HG03045 (cell line): ENCODE data around the gene HHAT.
"Not testable (repeated sequence)": the region's sequence is repeated elsewhere in the genome, so short reads cannot be mapped to it uniquely, and the experiment has no call there.

Experiments used
- ATAC-seq: cut with Tn5 transposase; IDR thresholded peaks from one replicate; pipeline ENCODE4 v1.9.1; 2021; ENCODE audit warnings: mild to moderate bottlenecking, moderate library complexity; ENCODE audit not compliant: unreplicated experiment

Gene HHAT

DNA sequence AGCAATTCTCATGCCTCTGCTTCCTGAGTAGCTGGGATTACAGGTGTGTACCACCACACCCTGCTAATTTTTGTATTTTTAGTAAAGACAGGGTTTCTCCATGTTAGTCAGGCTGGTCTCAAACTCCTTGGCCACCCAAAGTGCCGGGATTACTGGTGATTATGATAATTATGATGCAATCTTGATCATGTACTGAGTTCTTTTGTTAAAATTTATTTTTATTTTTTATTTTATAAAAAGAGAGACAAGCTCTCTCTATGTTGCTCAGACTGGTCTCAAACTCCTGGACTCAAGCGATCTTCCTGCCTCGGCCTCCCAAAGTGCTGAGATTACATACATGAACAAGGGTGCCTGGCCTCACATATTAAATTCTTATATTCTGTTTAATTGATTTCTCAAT, 25.6 kb downstream of the HHAT start:
- not testable (repeated sequence) for ATAC-seq

DNA sequence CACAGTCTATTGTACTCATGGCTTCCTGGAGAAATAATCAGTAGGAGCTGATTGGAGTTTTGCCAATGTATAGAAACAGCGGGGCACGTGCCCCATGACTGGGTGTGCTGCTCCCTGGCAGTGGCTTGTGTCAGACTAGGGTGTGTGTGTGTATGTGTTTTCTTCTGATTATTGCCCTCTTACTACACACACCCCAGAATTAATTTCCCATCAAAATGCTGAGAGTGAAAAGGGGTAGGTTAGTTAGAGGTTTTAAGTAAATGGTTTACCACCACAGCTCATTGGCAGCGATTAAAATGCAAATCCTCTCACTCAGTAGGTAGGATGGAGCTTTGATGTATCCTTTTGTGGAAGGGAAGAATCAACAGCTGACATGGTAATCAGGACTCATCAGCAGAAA, 29.9 kb downstream of the HHAT start:
- ATAC-seq, result no peak

DNA sequence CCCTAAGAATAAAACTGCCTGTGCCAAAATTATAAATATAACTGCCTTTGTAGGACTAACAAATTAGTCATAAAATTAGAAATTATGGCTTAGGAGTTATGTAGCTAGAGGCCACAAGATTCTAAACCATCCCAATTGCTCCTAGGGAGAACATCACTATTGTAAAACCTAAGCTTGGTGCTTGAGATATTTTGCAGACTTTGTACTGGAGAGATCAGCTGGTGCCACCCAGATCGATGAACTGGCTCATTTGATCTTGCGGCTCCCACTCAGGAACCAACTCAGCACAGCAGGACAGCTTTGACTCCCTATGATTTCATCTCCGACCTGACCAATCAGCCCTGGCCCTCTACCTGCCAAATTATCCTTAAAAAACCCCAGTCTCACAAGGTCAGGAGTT, 30.6 kb downstream of the HHAT start:
- no peak for ATAC-seq

DNA sequence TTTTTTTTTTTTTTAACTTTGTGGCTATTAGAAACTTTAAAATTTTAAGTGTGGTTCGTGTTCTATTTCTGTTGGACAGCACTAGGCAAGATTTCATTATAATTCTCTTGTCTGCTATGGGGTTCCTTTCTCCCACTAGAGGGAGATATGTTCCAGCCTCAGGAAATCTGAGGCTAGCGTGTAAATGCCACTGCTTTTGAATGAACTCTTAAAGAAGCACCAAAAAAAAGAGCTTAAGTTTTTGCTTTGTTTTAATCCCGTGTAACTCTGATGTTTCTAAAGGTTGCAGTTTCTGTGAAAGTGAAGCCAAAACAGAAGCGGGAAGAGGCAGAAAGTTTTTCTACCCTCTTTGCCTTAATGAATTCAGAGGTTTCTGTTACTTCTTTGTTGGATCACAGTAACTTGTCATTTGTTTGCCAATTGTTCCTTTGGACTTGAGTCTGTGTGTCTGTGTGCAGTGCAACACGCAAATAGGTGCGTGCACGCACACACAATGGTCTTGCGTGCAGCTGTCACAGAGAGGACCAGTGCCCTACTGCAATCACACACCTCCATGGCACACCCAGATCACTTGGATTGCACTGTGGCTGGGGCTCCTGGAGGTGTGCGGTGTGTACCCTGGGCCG, 32.3 kb downstream of the HHAT start:
- peak; percentile 47 for ATAC-seq

DNA sequence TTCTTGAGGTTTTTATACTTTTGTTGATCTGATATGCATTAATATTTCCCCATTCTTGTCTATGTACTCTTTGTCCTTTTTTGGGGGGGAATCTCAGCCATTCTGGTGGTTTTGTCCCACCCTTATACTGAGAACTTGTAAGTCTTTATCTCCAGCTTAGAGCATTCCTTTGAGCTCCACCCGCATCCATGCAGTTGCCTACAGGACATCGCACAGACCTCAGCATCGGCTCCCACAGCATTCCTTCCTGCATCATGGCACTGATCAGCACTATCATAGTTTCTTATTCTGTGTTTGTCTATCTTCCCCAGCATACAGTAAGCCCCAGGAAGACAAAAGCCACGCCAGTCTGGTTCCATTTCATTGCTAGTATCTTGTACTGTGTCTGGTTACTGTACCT, 33.0 kb downstream of the HHAT start:
- ATAC-seq, result no peak

DNA sequence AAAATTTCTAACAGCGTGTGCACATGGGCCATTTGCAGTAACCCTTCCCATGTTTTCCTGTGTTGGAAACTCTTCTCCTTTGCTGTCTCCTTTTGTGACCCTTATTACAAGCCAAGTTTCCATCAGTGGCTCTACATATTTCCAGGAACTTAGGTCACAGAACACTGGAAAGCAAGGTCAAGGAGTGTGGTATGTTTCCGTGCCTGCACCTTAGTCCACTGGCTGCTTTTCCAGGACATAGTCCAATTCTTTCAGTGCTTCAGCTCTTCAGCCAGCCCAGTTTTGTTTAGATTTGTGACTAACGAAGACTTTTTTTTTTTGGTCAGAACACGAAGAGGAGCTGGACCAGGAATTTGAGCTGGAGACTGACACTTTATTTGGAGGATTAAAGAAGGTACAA, 33.8 kb downstream of the HHAT start:
- no peak for ATAC-seq

DNA sequence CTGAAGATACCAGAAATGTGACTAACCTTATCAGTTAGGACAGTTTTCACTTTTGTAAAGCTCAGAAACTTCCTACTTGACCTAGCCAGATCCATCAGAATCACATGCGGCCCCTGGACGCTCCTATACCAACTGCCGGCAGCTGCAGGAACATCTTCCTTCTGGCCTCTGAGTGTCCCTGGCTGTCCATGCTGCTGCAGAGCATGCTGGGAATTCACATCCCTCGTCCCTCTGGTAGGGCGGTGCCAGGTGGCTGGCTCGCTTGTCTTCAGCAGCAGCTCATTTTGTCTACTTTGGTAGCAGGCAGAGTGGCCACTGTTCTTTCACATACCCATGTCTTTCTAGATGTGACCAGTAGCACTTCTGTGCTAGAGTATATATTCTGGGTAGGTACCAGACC, 34.4 kb downstream of the HHAT start:
- no peak for ATAC-seq

DNA sequence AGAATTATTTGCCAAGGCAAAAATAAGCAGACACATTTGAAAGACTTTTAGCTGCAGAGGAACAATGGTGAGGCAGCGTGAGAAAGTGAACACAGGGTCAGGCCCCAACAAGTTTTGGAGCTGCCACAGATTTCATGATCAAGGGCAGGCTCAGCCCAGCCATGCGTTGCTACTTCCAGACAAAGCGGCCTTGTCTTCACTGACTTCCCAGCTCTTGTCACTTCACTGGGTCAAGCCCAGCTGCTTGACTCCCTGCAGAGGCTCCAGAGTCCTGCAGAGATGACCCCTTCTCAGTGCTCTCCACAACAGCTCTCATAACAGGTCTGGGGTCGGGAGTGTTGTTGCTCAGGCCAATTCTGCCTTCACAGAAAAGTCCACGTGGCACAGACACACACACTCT, 35.8 kb downstream of the HHAT start:
- no peak for ATAC-seq

DNA sequence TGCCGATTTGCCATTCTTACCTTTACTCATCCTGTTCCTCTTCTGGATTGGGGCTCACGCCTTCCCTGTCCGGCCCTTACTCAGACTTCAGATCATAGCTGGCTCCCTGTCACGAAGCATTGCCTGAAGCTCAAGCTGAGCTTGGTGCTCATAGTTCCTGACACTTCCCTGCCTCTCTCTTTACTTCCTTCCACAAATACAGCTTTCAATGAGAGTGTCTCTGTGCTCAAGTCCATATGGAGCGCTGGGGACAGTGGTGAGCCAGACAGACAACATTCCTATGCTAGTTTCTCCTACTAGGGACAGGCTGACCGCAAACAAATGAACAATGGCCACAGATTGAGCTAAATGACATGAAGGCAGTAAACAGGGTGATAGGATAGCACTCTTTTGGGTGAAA, 38.1 kb downstream of the HHAT start:
- ATAC-seq, result no peak

DNA sequence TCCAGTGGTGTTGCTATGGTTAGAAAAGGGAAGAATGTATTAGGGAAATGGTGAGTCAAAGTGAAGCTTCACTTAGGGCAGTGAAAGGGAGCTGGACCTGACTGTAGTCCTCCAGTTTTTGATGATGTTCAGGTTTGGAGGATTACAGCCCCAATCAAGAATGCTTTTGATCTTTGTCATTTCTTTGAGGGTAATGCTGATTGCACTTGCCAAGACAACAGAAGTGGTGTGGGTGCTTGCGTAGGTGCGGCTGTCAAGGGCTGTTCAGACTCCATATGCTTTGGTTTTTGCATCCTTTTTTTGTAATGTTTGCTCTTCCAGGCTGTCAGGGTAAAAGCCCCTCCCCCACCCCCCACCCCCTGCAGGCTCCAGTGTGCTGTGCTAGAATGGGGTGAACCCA, 38.9 kb downstream of the HHAT start:
- ATAC-seq, result no peak

DNA sequence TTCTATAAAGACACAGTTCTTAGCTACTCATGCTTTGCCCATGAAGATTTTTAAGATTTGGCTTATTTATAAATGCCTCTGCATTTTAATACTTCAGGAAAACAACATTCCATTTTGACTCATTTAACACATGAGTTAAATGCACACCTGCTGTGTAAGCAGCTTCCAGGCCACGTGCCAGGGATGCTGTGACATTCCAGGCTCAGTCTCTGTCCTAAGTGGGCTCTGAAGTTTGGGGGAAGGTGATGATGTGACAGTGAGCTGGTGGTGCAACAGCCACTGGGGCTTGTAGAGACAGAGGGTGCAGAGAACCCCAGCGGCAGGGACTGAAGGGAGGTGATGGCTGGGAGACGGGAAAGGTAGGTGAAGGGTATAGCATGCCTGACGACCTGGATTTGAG, 40.7 kb downstream of the HHAT start:
- no peak for ATAC-seq

DNA sequence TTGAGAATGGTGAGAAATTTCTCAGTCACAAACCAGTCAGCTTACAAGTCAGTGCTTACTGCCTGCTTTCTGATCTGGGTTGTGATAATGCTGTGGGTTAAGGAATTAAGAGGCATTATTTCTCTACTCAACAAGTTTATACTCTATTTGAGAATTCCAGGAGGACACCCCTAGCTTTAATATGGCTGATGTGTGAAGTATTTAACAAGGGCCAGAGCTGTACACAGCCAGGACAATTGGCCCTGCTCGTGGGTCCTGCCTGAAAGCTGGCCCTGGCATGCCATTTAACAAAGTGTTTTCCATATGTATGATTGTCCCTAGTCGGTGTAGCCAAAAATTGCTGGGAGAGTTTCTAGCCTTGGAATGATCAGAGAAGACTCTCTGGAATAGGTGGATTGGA, 43.2 kb downstream of the HHAT start:
- ATAC-seq, result no peak

DNA sequence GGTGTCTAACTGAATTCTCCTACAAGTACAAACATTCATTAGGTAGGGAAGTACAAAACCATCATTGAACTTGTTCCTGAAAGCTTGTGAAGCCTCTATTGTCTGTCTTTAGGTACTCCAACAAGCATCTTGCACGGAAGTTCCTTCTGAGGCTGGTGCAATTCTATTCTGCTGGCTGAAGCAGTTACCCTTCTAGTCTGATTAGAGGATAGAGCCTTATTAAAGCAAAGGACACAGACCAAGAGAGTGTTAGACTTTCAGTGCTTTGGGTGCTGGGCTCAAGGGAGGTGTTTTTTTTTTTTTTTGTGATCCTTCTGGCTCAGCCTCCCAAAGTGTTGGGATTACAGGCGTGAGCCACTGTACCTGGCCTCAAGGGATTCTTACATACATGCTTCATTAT, 43.8 kb downstream of the HHAT start:
- no peak for ATAC-seq

DNA sequence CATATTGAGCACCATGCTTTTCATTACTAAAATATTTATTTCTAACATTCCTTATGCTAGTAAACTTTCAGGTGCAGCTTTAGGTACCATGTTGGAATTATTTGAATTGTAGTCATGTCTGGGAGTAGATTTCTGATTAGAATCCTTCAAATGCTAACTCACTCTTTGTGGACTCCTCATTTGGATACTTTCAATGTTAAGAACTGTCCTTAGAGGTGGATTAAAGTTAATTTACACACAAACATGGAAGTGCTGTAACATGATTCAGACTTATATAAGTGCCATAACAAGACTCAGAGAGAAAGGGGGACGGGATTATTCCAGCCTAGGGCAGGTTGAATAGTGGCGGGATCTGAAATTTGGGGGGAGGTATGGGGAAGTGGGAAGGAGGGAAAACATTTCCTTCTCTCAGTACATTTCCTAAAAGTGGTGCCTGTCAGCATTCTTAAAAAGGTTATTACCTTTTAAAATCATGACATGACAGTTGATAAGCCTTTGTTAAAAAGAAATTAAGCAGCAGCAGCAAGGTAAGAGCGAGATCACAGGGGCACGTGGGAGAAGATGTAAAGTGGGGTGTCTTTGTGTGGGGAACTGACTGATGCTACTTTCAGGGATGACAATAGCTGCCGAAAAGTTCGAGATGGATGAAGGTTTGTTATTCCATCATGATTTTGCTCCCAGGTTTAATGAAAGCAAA, 44.4 kb downstream of the HHAT start:
- no peak for ATAC-seq

DNA sequence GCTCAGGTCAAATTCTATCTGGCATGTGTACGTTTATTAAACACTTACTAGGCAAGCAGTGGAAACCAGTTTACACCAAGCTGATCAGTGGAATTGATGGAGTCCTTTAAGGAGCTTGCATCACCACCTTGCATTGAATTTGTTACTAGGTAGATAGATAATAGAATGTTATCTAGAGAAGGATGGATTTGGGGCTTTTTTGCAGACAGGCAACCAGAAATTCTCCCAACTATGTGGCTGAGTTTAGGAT, 44.9 kb downstream of the HHAT start:
- no peak for ATAC-seq

DNA sequence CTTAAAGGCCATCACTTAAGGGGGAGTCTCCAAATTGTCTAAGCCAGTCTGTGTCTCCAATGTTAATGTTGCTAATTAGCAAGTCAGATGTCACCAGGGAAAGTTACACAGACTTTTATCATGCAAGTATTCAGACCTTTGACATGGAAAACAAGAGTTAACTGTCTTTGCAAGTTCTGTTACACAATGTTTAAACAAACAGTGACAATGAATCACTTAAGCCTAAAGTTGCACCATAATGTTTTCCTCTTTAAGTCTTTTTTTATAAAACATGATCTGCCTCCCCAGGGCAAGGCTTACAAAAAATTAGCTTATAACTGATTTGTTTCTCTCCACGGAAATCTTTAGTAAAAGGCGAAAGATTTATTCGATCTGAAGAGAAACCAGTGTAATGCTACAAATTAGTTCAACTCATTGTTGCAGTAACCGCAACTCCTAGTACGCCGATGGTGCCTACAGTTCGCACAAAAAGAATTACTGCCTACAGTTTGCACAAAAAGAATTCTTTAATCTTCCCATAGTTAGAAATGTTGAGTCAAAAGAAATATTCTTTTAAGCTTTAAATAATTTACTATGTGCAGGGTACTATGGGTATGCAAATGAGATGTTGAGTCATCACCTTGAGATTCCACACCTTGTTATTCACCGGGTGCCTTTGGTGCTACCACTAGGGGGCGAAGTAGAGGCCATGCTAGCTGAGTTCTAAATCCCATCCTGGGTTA, 45.3 kb downstream of the HHAT start:
- peak; percentile 70 for ATAC-seq

DNA sequence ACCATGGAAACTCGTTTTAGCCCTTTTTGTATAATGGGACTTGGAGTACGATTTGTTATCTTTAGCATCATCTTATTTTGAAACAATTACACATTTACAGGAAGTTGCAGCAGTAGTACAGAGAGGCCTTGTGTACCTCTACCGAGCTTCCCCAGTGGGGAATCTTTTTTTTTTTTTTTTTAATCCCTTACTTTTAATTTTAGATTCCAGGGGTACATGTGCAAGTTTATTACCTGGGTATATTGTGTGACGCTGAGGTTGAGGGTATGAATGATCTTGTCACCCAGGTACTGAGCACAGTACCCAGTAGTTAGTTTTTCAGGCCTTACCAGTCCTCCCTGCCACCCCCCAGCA, 45.9 kb downstream of the HHAT start:
- ATAC-seq, result no peak

DNA sequence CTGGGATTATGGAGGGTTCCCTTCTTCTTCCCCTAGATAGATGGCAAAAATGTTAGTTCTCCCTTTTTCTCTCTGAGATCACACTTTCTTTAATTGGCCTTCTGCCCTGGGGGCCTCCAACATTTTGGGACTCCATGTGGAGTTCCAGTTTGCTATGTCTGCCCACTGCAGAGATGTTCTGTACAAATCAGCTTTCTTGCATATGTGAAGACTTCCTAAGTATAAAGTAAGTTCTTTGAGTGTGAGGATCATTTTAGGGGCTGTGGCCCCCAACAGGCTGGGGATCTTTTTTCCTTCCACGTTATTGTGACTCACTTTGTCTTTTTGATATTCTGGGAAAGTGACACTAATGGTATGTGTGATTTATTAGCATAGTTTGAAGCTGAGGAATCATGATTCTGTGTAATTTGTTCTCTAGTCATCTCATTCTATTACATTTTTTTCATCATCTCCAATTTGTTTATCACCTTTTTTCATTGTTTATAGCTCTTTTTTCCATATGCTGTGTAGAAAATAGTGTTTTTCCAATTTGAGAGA, 48.2 kb downstream of the HHAT start:
- ATAC-seq, result no peak

DNA sequence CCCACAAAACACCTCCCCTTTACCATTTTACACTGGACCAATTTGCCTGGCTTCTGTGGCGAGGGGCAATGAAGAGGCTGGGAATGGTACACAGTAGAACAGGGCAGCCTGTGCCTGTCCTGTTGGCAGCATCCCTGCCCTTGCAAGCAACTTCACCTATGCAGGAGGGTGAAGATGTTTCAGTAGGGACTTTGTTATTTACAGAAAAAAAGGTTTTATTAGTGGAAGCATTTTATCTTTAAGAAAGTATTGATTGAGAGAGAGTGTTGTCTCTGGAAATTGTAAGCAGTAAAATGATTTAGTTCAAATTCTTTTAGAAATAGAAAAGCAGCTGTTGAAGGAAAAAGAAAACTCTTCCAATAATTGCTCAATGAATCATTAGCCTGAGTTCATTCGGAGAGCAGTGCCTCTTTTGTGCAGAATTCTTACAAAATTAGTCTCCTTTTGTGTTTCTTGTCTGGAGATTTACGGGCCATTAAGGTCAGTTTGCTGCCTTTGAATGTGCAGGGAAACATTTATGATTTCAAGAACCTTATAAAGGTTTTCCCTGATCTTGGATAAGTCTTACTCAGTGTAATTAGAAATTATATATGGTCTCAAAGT, 49.1 kb downstream of the HHAT start:
- no peak for ATAC-seq

DNA sequence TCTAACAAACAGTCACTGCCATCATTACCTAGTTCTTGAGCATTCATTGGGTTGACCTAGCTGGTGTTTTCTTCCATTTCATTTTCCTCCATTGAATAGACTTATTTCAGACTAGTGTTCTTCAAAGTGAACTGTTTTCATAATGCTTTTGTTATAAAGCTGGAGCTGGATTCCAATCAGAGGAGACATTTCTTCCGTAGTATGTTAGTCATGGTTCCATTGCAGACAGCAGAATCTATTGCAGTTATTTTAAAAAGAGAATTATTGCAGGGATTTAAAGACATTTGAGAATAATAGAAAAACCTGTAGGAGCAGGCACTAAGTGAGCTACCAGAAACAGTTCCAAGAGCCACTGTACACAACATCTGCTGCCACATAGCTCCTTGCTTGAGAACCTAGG, 50.0 kb downstream of the HHAT start:
- no peak for ATAC-seq

DNA sequence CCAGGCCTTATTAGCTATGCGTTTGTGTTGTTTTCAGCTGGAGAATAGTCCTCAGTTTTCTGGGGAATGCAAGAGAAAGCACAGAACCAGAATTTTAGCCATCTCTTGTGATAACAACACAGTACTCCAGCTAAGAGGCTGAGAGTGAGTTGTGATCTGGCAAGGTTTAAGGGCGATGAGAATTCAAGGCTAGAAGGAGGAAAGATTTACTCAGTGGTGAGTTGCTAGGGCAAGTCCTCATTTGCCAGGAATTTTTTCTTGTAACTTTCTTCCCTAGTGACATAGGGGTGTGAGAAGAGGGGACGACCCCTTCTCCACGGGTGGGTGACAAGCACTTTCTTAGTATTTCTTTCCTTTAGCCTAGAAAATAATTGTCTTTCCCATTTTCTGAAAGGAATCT, 53.2 kb downstream of the HHAT start:
- ATAC-seq, result no peak

DNA sequence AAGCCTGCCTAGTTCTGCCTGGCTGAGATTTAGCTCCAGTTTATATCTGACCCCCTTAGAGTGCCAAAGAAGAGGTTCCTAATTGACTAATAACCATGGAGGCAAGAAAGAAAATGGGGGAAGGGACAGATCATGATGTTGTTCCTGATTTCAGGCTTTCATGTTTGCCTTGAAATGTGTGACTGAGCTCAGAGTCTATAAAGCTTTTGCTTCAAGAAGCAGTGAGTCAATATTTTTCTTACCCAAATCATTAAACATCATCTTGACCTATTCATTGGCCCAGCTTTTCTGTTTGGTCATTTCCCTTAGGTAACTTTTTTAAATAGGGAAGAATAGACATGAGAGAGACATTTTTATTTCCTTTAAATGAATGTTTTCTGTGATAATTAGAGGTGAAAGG, 55.9 kb downstream of the HHAT start:
- ATAC-seq, result no peak
